ENCODE measurements around the gene MUC15. TPM values are rescaled to one million over a fixed set of nuclear protein-coding genes. Genes with fewer than 3 reads are reported as not detected.

Gene MUC15
- polyA plus RNA-seq, 4 donors, result 2.5 to 5.4 (median 2.9) TPM

Other genes starting within 250 kb of the MUC15 start
- 1 to 10 TPM; 2.6 to 4.2 (median 3.4) TPM for gene ANO3, start 240.1 kb downstream of the MUC15 start, polyA plus RNA-seq (ENCODE audit: insufficient read length in 4 of 4)
- gene SLC5A12, start 149.8 kb upstream of the MUC15 start, polyA plus RNA-seq (ENCODE audit: insufficient read length in 4 of 4), result 10 to 100 TPM; 40.0 to 63.9 (median 52.6) TPM

Measured in right renal pelvis (tissue), 4 donors.